GM21737 (cell line): ENCODE data around the gene YKT6.
"Not testable (repeated sequence)": the region's sequence is repeated elsewhere in the genome, so short reads cannot be mapped to it uniquely, and the experiment has no call there.

Experiments used
- ATAC-seq: cut with Tn5 transposase; IDR thresholded peaks from one replicate; pipeline ENCODE4 v1.9.1; 2021; ENCODE audit warnings: mild to moderate bottlenecking, moderate library complexity; ENCODE audit not compliant: unreplicated experiment

Gene YKT6

GRCh38 chr7:44193011-44193802 lies 7.6 kb upstream of the YKT6 start:
- no peak for ATAC-seq

DNA sequence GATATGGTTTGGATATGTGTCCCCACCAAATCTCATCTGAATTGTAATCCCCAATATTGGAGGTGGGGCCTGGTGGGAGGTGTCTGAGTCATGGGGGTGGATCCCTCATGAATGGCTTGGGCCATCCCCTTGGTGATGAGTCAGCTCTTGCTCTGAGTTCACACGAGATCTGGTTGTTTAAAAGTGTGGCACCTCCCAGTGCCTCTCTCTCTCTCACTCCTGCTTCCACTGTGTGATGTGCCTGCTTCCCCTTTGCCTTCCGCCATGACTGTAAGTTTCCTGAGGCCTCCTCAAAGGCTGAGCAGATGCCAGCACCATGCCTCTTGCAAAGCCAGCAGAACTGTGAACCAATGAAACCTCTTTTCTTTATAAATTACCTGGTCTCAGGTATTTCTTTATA lies 6.7 kb upstream of the YKT6 start:
- ATAC-seq, result no peak

GRCh38 chr7:44194562-44195145 lies 6.1 kb upstream of the YKT6 start:
- no peak for ATAC-seq

- ATAC-seq, result no peak
Observed at GRCh38 chr7:44195889-44196288, 4.9 kb upstream of the YKT6 start.

- ATAC-seq, result no peak
Observed at GRCh38 chr7:44196450-44196872, 4.3 kb upstream of the YKT6 start.

- ATAC-seq, result no peak
Observed at GRCh38 chr7:44197474-44197873, 3.3 kb upstream of the YKT6 start.

DNA sequence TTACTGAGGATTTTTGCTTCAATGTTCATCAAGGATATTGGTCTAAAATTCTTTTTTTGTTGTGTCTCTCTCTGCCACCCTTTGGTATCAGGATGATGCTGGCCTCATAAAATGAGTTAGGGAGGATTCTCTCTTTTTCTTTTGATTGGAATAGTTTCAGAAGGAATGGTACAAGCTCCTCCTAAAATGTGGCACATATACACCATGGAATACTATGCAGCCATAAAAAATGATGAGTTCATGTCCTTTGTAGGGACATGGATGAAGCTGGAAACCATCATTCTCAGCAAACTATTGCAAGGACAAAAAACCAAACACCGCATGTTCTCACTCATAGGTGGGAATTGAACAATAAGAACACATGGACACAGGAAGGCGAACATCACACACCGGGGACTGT lies 615 bp upstream of the YKT6 start:
- not testable (repeated sequence) for ATAC-seq

DNA sequence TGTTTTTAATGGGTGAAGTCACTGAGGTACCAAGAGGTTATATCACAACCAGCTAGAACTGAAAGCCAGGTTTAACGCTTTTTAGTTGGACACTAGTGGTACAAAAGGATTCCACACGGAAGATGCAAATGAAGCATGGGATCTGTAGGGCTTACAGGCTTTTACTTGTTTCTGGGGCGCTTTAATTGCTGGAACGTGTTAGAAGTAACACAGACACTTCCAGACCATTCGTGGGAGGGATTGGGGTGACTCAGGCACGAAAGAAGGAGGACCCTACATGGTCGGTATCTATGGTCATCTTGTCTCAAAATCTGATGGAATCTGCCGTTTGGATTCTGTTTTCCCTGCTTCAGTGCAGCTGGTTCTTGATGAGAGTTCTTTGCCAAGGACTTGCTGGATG lies 1.0 kb downstream of the YKT6 start:
- no peak for ATAC-seq

DNA sequence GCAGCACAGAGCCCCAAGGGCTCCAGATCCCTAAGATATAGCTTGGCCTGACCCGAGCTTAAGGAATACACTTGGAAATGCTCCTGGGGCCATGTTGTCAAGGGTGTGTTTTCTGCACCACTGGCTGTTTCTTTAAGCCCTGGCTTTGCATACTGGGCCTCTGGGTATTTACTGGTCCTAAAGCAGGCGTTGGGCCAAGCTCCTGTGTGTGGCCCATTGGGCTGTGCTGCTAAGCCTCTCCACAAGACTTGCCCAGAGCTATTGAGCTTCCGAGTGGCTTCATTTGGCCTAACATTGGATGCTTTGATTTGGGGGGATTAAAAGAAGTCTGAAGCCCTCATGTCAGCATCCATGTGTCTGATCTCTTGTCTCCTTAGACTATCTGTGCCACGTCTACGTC lies 5.2 kb downstream of the YKT6 start:
- ATAC-seq, result no peak

DNA sequence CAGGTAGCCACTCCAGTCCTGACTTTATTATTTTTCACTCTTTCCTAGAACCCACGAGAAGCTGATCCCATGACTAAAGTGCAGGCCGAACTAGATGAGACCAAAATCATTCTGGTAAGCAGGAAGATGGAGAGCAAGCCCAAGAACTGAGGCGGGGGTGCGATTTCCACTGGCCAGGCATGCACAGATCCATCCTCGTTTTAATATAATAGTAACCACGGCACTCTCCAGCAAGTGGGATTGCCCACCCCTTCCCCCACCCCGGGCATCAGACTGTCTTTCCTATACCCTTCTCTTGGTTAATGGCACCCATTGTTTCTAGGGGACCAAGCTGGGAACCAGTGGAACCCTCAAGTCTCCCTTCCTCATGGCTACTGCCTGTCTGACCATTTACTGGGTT lies 7.3 kb downstream of the YKT6 start:
- ATAC-seq, result no peak

GRCh38 chr7:44210107-44210506 lies 9.3 kb downstream of the YKT6 start:
- no peak for ATAC-seq

GRCh38 chr7:44211126-44211675 lies 10.4 kb downstream of the YKT6 start:
- ATAC-seq, result no peak

DNA sequence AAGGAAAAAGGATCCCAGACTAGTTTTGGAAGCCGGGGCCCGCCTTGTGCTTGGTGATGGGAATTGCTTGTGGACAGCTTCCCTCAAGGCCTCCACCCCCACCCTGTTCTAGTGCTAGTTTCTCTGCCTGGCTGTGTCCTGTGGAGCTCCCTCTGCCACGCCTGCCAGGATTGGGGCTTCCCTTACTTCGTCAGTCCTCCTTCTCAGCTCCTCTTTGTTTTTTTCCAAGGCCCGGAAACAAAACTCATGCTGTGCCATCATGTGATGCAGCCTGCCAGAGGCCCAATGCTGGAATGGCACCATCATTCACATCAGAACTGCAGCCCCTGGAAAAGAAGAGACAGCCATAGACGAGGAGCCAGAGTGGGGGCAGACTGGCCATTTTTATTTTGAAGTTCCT lies 11.2 kb downstream of the YKT6 start:
- ATAC-seq, result no peak

GRCh38 chr7:44212581-44213184 lies 11.9 kb downstream of the YKT6 start:
- no peak for ATAC-seq

DNA sequence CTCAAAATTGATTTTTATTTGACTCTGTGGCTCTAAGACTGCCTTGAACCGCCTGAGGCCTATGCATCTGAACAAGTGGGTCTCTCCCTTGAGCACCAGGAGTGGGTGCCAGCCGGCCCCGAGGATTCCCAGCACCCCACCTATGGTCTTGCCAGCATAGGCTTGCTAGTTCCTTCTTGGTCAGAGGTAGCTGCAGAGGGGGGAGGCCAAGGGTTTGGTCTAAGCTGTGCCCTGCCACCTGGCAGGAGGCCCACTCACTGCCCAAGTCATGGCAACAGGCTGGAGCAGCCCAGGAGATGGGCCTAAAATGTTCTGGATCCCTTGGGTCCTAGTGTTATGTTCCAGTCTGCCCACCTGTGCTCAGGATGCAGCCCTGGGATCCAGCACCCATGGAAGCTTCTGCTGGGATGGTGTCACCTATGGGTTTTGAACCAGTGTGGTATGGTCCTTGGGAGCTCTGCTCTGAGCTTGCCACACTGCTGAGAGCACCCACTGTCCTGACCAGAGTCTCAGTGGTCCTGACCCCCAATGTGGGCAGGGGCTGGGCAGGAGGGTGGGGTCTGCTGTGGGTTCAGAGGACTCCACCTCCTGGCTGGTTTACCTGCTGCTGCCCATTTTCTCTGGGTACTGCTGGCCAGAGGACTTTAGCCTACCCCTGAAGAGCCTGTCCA lies 12.6 kb downstream of the YKT6 start:
- ATAC-seq, result no peak

DNA sequence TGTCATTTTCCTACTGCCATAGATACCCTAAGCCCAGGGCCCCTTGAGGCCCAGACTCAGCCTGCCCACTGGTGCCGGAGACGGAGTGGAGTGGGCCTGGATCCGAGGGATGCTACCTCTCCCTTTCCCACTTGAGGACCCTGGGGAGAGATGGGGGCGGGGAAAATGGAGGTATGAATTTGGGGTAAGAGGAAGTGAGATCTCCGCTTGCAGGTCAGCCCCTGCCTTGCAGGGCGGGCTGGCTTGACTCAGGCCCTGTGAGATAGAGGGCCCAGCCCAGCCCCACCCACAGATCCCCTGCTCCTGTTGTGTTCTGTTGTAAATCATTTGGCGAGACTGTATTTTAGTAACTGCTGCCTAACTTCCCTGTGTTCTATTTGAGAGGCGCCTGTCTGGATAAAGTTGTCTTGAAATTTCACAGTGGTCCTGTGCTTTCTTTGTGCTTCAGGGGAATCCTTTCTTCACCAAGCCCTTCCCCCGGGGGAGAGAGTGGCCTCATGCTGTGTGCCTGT lies 13.2 kb downstream of the YKT6 start:
- ATAC-seq, result no peak

DNA sequence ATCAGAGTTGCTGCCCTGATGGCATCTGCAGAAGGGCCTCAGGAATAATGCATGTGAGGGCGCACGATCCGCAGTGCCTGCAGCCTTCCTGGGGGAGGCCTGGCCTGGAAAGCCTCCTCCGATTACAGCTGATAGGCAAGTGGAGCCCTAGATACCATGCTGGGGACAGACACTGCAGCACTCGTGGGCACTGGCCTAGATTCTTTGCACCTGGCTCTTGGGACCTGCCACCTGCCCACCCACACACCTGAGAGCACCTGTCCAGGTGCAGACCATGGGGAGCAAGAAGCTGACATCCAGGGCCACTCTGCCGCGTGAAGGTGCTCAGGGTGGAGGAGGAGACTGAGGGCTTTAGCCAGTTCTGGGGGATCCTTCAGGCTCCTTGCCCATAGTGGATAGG lies 14.8 kb downstream of the YKT6 start:
- no peak for ATAC-seq

GRCh38 chr7:44216019-44216418 lies 15.2 kb downstream of the YKT6 start:
- no peak for ATAC-seq

- ATAC-seq, result no peak
Observed at GRCh38 chr7:44216521-44217222, 15.9 kb downstream of the YKT6 start.

GRCh38 chr7:44217223-44217714 lies 16.5 kb downstream of the YKT6 start:
- no peak for ATAC-seq
